K562 (cell line): ENCODE results near the gene ATP2A2. TPM values are rescaled to one million over a fixed set of nuclear protein-coding genes. Genes with fewer than 3 reads are reported as not detected.
A peak's percentile ranks its signal among the peaks of the same experiment; 100 is the strongest.

Experiments used
- ATAC-seq: fragments of 200-7000 bp; cut with Tn5 transposase; 3 replicates; pipeline ENCODE4 v1.9.1; 2020; ENCODE audit warnings: moderate library complexity
- BruUV-seq: library from RNA; stranded (reverse); fragments of 400-500 nt; replicated peaks from 2 replicates; lab custom pipeline; 2021; lab: Mats Ljungman, UMichigan
- CTCF ChIA-PET: fragments of 300-600 bp; formaldehyde crosslinking; extraction: SDS; loops from one replicate; lab custom pipeline; 2021; ENCODE audit warnings: low intra/inter-chr PET ratio; lab: Yijun Ruan, JAX
- POLR2A ChIA-PET: fragments of 300-600, 350-650 bp; sonication (Branson Sonifier 250); formaldehyde crosslinking; extraction: SDS; loops from one replicate; lab custom pipeline; 2021; ENCODE audit warnings: antibody characterized with exemption, inconsistent platforms; lab: Yijun Ruan, JAX
- DNase-seq, 4 experiments: peaks; one replicate each; pipeline versions ENCODE4 v3.0.0 to v3.0.0-alpha.2; 2011 to 2018; ENCODE audit warnings: low spot score in 3 of 4, mixed read lengths in 3 of 4; ENCODE audit errors: extremely low read depth in 1 of 4
- FAIRE-seq: peaks from 2 replicates; lab custom pipeline; 2011; peaks lifted over from hg19 to GRCh38; lab: Jason Lieb, UNC
- H2AFZ ChIP-seq: 2 replicates; pipeline ENCODE4 v1.6.0; 2011; ENCODE audit warnings: low read depth, low read length, control low read depth, inconsistent platforms
- H3K27ac ChIP-seq: fragments of 200-600 bp; 3 replicates; pipeline ENCODE4 v1.8.0; 2011; ENCODE audit warnings: low read depth, mild to moderate bottlenecking, control low read depth, inconsistent platforms, low read length, moderate library complexity, mixed read lengths; ENCODE audit errors: extremely low read depth
- H3K27me3 ChIP-seq, 2 experiments: fragments of 300-600 bp in 1 of 2; 2 replicates in 1 of 2; 3 replicates in 1 of 2; pipeline versions ENCODE4 v1.6.0 to v1.8.0; 2011; ENCODE audit warnings: inconsistent platforms in 2 of 2, low read length in 2 of 2, mild to moderate bottlenecking in 1 of 2, mixed read lengths in 1 of 2, moderate library complexity in 1 of 2; ENCODE audit not compliant: control insufficient read depth in 2 of 2, insufficient read depth in 2 of 2
- H3K36me3 ChIP-seq: fragments of 300-600 bp; 3 replicates; pipeline ENCODE4 v1.8.0; 2011; ENCODE audit warnings: mild to moderate bottlenecking, low read length, inconsistent platforms; ENCODE audit not compliant: control insufficient read depth, insufficient read depth
- H3K4me1 ChIP-seq, 2 experiments: fragments of 200-600 bp in 1 of 2; replicated peaks in 1 of 2; 2 replicates in 1 of 2; 3 replicates in 1 of 2; pipeline versions ENCODE4 v1.5.1 to v1.8.0; 2011; ENCODE audit warnings: inconsistent platforms in 2 of 2, low read length in 2 of 2, mild to moderate bottlenecking in 1 of 2, mixed read lengths in 1 of 2, moderate library complexity in 1 of 2; ENCODE audit not compliant: control insufficient read depth in 2 of 2, insufficient read depth in 2 of 2
- H3K4me2 ChIP-seq: 2 replicates; pipeline ENCODE4 v1.6.1; 2011; ENCODE audit warnings: low read length, control low read depth, inconsistent platforms, mixed read lengths; ENCODE audit not compliant: insufficient read depth
- H3K4me3 ChIP-seq: fragments of 200-600 bp; sonication (generic), shearing (Covaris generic); 2 replicates; pipeline ENCODE4 v1.5.1; 2016; ENCODE audit warnings: control low read depth, inconsistent platforms
- H3K79me2 ChIP-seq: fragments of 200-600 bp; 3 replicates; pipeline ENCODE4 v1.8.0; 2011; ENCODE audit warnings: low read length, inconsistent platforms; ENCODE audit not compliant: control insufficient read depth, insufficient read depth
- H3K9ac ChIP-seq, 2 experiments: 2 replicates each; pipeline versions ENCODE4 v1.6.0 to v1.6.1; 2011; ENCODE audit warnings: low read depth in 2 of 2, low read length in 2 of 2, control low read depth in 1 of 2, inconsistent platforms in 1 of 2, mild to moderate bottlenecking in 1 of 2, mixed read lengths in 1 of 2; ENCODE audit not compliant: insufficient read depth in 1 of 2
- H3K9me1 ChIP-seq: one replicate; pipeline ENCODE4 v1.6.0; 2011; ENCODE audit warnings: inconsistent platforms, mild to moderate bottlenecking, low read length, moderate library complexity; ENCODE audit not compliant: control insufficient read depth, insufficient read depth
- H3K9me3 ChIP-seq: replicated peaks from 2 replicates; pipeline ENCODE4 v1.5.1; 2011; ENCODE audit warnings: low read depth, low read length, inconsistent platforms; ENCODE audit not compliant: control insufficient read depth, insufficient read depth
- H4K20me1 ChIP-seq: replicated peaks from 2 replicates; pipeline ENCODE4 v1.6.1; 2011; ENCODE audit warnings: low read length, inconsistent platforms, mixed read lengths; ENCODE audit not compliant: control insufficient read depth, insufficient read depth
- ARID1B ChIP-seq: fragments of 450-650 bp; IDR thresholded peaks from 2 replicates; pipeline ENCODE4 v1.6.1; 2016; ENCODE audit warnings: antibody characterized with exemption, mild to moderate bottlenecking, inconsistent platforms
- LARP7 ChIP-seq: fragments of 450-650 bp; IDR thresholded peaks from 2 replicates; pipeline ENCODE4 v1.6.1; 2016
- MEIS2 ChIP-seq: fragments of 450-650 bp; IDR thresholded peaks from 2 replicates; pipeline ENCODE4 v1.6.1; 2014; ENCODE audit warnings: mild to moderate bottlenecking; ENCODE audit not compliant: partially characterized antibody
- NR1H2 ChIP-seq: sonication (generic); formaldehyde crosslinking; IDR thresholded peaks from 2 replicates; pipeline ENCODE4 v1.4.0; 2020; ENCODE audit warnings: mild to moderate bottlenecking, missing genetic modification reagents
- RBFOX2 ChIP-seq: fragments of 200-400 bp; formaldehyde crosslinking; IDR thresholded peaks from 2 replicates; pipeline ENCODE4 v1.6.1; 2017; ENCODE audit warnings: low read depth, mild to moderate bottlenecking, low read length, moderate library complexity
- ZNF764 ChIP-seq: fragments of 250-450 bp; sonication (Bioruptor Pico); IDR thresholded peaks from 2 replicates; pipeline ENCODE4 v1.4.0; 2020; ENCODE audit warnings: low read depth, mild to moderate bottlenecking, moderate library complexity
- WGBS: fragments of 100-300 bp; shearing (Covaris generic); methylation state at CpG from one replicate; pipeline ENCODE4 v1.1.6; 2016; ENCODE audit warnings: low coverage, mixed read lengths; ENCODE audit not compliant: insufficient coverage; ENCODE audit errors: missing lambda C conversion rate; 5-methylcytosine and 5-hydroxymethylcytosine counted together
- in situ Hi-C: fragments of 300-500 bp; cut with MboI; formaldehyde crosslinking; loops from 4 replicates; pipeline ENCODE4 v1.15.0; 2018; ENCODE audit warnings: inconsistent platforms, mixed read lengths
- intact Hi-C: fragments of 100-400 bp; cut with micrococcal nuclease; formaldehyde crosslinking; loops from 2 replicates; pipeline ENCODE4 v1.14.2; 2022
- polyA plus RNA-seq, 8 experiments: library from polyadenylated mRNA; depleted of rRNA in 4 of 8; stranded (reverse) in 5 of 8; unstranded in 3 of 8; fragments of >200 nt; fragmentation: Nextera tagmentation in 2 of 8; fragmentation: Illumina TruSeq in 1 of 8; extraction: Ambion mirVana in 2 of 8; extraction: Trizol in 1 of 8; gene quantifications; 2 replicates each; pipeline versions ENCODE4 v1.2.1 to v1.2.3, GENCODE V29; 2011 to 2014; ENCODE audit warnings: inconsistent platforms in 1 of 8, missing spikeins in 1 of 8
- total RNA-seq, 7 experiments: library from RNA; depleted of rRNA in 6 of 7; stranded (reverse); fragments of >200 nt in 6 of 7; fragmentation: Illumina TruSeq in 2 of 7; extraction: Trizol in 2 of 7; gene quantifications; 2 replicates each; pipeline versions ENCODE4 v1.2.1 to v1.2.3, GENCODE V29; 2011 to 2021; ENCODE audit warnings: low replicate concordance in 1 of 7
- TF ChIP-seq, protein P1 (sequence below), 2 experiments: IDR thresholded peaks; 2 replicates each; pipeline ENCODE4 v1.6.1; 2011; ENCODE audit warnings: borderline replicate concordance in 1 of 2, control low read depth in 1 of 2, low read depth in 1 of 2, low read length in 1 of 2, mild to moderate bottlenecking in 1 of 2, mixed read lengths in 1 of 2, moderate library complexity in 1 of 2; ENCODE audit not compliant: insufficient read depth in 1 of 2, insufficient read length in 1 of 2, poor library complexity in 1 of 2, severe bottlenecking in 1 of 2; ENCODE audit errors: extremely low read depth in 1 of 2

Gene ATP2A2
- total and polyA plus RNA-seq, 9 of the 15 experiments (the other 6 are each of a cell fraction or from before 2014, with no cell fraction given): 5.2 to 205 (median 51.6) TPM

DNA sequence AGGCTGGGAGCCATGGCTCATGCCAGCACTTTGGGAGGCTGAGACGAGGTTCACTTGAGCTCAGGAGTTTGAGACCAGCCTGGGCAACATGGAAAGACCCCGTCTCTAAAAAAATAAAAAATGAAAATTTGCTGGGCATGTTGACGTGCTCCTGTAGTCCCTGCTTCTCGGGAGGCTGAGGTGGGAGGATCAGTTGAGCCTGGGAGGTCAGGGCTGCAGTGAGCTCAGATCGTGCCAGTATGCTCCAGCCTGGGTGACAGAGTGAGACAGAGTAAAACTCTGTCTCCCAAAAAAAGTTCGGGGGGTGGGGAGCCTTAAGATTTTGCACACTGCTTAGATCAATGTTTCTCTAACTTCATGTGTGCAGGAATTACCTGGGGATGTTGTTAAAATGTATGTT is 30.9 kb downstream of the ATP2A2 start:
- WGBS: 90% methylated on average over 6 of the region's 6 CpGs
- Histone ChIP-seq H3K9me1 (peaks cover 3% of the 10 kb centered on the region), H3K27ac (no peak overlapping the region), H4K20me1 (peaks cover 14% of the 10 kb centered on the region; the same call in 1 of the 2 replicates), H3K4me3 (no peak overlapping the region), H3K9ac (0 out of 4 replicates have a peak overlapping the region, but pooled peaks of 1 of the 2 experiments have one; percentile 2), H3K4me2 (no peak overlapping the region), H3K9me3 (no peaks in the 10 kb centered on the region), H3K79me2 (peaks cover 95% of the 10 kb centered on the region), H3K27me3 (no peaks in the 10 kb centered on the region), H3K4me1 (no peaks in the 10 kb centered on the region; a peak in 1 of 5 replicates), H3K36me3 (peaks cover 74% of the 10 kb centered on the region), H2AFZ (no peak overlapping the region)
- ChIA-PET CTCF (no interaction called here), POLR2A (interaction anchor here (0.5 to 2.3 kb wide), 7 partner anchors 9 to 274 kb away, joined by 3 to 11 read pairs (median 4); partner anchors contain the start of gene ATP2A2)
- no TSS peak for BruUV-seq
- FAIRE-seq (no peak), DNase-seq (no peak), ATAC-seq (no peak)
- in situ Hi-C loops: no loop called here
- TF ChIP-seq RBFOX2 (0 out of 2 replicates have a peak, but pooled peaks have one; percentile 16), NR1H2 (no peak), MEIS2 (no peak), LARP7 (no peak), ARID1B (no peak), ZNF764 (no peak)
- TF ChIP-seq, protein P1, sequence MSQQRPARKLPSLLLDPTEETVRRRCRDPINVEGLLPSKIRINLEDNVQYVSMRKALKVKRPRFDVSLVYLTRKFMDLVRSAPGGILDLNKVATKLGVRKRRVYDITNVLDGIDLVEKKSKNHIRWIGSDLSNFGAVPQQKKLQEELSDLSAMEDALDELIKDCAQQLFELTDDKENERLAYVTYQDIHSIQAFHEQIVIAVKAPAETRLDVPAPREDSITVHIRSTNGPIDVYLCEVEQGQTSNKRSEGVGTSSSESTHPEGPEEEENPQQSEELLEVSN (IDR thresholded peaks at IDR 0.05; ENCODE audit: borderline replicate concordance in 1 of 2, extremely low read depth in 1 of 2, insufficient read depth in 1 of 2, insufficient read length in 1 of 2, low read depth in 1 of 2, low read length in 1 of 2, poor library complexity in 1 of 2, severe bottlenecking in 1 of 2): no peak
- intact Hi-C loops: no loop called here
